ENCODE data around the gene CHRM2.

Gene CHRM2

GRCh38 chr7:137025469-137026175 lies 157.2 kb downstream of the CHRM2 start:
- no peak for DNase-seq (ENCODE audit: low read depth, low spot score)
- Histone ChIP-seq H3K36me3 (ENCODE audit: insufficient read depth, low read length) (no peaks in the 10 kb centered on the region), H3K4me3 (no peak overlapping the region), H3K9me3 (ENCODE audit: low read depth, low read length) (no peaks in the 10 kb centered on the region), H3K9ac (ENCODE audit: insufficient read length) (no peak overlapping the region), H3K27ac (no peak overlapping the region)
- no peak for TF ChIP-seq FOXP2 (optimal IDR thresholded peaks at IDR 0.05; ENCODE audit: control extremely low read depth, extremely low read length, insufficient read depth)
- no peak for TF ChIP-seq EZH2 (IDR thresholded peaks at IDR 0.05)
- TF ChIP-seq POLR2AphosphoS5 (IDR thresholded peaks at IDR 0.05; ENCODE audit: borderline replicate concordance, low read depth, low read length): no peak

- TF ChIP-seq FOXP2 (optimal IDR thresholded peaks at IDR 0.05; ENCODE audit: control extremely low read depth, extremely low read length, insufficient read depth) (no peak), EZH2 (IDR thresholded peaks at IDR 0.05) (no peak), POLR2AphosphoS5 (IDR thresholded peaks at IDR 0.05; ENCODE audit: borderline replicate concordance, low read depth, low read length) (no peak)
- no peak for DNase-seq (ENCODE audit: low read depth, low spot score)
- no peak overlapping the region for H3K9ac ChIP-seq (ENCODE audit: insufficient read length)
- no peaks in the 10 kb centered on the region for H3K9me3 ChIP-seq (ENCODE audit: low read depth, low read length)
- no peaks in the 10 kb centered on the region for H3K36me3 ChIP-seq (ENCODE audit: insufficient read depth, low read length)
- no peak overlapping the region for H3K27ac ChIP-seq
- no peak overlapping the region for H3K4me3 ChIP-seq
Measured at GRCh38 chr7:137026176-137026500, 157.7 kb downstream of the CHRM2 start.

- Histone ChIP-seq H3K4me3 (no peak overlapping the region), H3K27ac (no peak overlapping the region), H3K36me3 (ENCODE audit: insufficient read depth, low read length) (no peaks in the 10 kb centered on the region), H3K9ac (ENCODE audit: insufficient read length) (no peak overlapping the region), H3K9me3 (ENCODE audit: low read depth, low read length) (no peaks in the 10 kb centered on the region)
- no peak for DNase-seq (ENCODE audit: low read depth, low spot score)
- TF ChIP-seq EZH2 (IDR thresholded peaks at IDR 0.05) (no peak), FOXP2 (optimal IDR thresholded peaks at IDR 0.05; ENCODE audit: control extremely low read depth, extremely low read length, insufficient read depth) (no peak), POLR2AphosphoS5 (IDR thresholded peaks at IDR 0.05; ENCODE audit: borderline replicate concordance, low read depth, low read length) (no peak)
Measured at GRCh38 chr7:137032436-137032835, 164.0 kb downstream of the CHRM2 start.

- no peak for DNase-seq (ENCODE audit: low read depth, low spot score)
- no peak overlapping the region for H3K27ac ChIP-seq
- no peaks in the 10 kb centered on the region for H3K36me3 ChIP-seq (ENCODE audit: insufficient read depth, low read length)
- no peaks in the 10 kb centered on the region for H3K9me3 ChIP-seq (ENCODE audit: low read depth, low read length)
- no peak overlapping the region for H3K9ac ChIP-seq (ENCODE audit: insufficient read length)
- no peak for TF ChIP-seq EZH2 (IDR thresholded peaks at IDR 0.05)
- TF ChIP-seq POLR2AphosphoS5 (IDR thresholded peaks at IDR 0.05; ENCODE audit: borderline replicate concordance, low read depth, low read length): no peak
- no peak for TF ChIP-seq FOXP2 (optimal IDR thresholded peaks at IDR 0.05; ENCODE audit: control extremely low read depth, extremely low read length, insufficient read depth)
- no peak overlapping the region for H3K4me3 ChIP-seq
Measured at GRCh38 chr7:137036768-137037167, 168.3 kb downstream of the CHRM2 start.

- 0 out of 2 replicates have a peak overlapping the region, but pooled peaks have one; percentile 36 for H3K27ac ChIP-seq
- peak; percentile 69 for DNase-seq (ENCODE audit: low read depth, low spot score)
- TF ChIP-seq EZH2 (IDR thresholded peaks at IDR 0.05): no peak
- no peak for TF ChIP-seq POLR2AphosphoS5 (IDR thresholded peaks at IDR 0.05; ENCODE audit: borderline replicate concordance, low read depth, low read length)
- no peak for TF ChIP-seq FOXP2 (optimal IDR thresholded peaks at IDR 0.05; ENCODE audit: control extremely low read depth, extremely low read length, insufficient read depth)
- H3K9me3 ChIP-seq (ENCODE audit: low read depth, low read length): no peaks in the 10 kb centered on the region
- H3K36me3 ChIP-seq (ENCODE audit: insufficient read depth, low read length): no peaks in the 10 kb centered on the region
- peak overlapping the region; percentile 22; the same call in 1 of the 2 replicates for H3K4me3 ChIP-seq
- H3K9ac ChIP-seq (ENCODE audit: insufficient read length): no peak overlapping the region
Measured at GRCh38 chr7:137038706-137039105, 170.3 kb downstream of the CHRM2 start.

- Histone ChIP-seq H3K9me3 (ENCODE audit: low read depth, low read length) (no peaks in the 10 kb centered on the region), H3K9ac (ENCODE audit: insufficient read length) (no peak overlapping the region), H3K27ac (no peak overlapping the region), H3K36me3 (ENCODE audit: insufficient read depth, low read length) (no peaks in the 10 kb centered on the region), H3K4me3 (no peak overlapping the region)
- TF ChIP-seq POLR2AphosphoS5 (IDR thresholded peaks at IDR 0.05; ENCODE audit: borderline replicate concordance, low read depth, low read length) (no peak), EZH2 (IDR thresholded peaks at IDR 0.05) (no peak), FOXP2 (optimal IDR thresholded peaks at IDR 0.05; ENCODE audit: control extremely low read depth, extremely low read length, insufficient read depth) (no peak)
- no peak for DNase-seq (ENCODE audit: low read depth, low spot score)
Measured at GRCh38 chr7:137040745-137041144, 172.3 kb downstream of the CHRM2 start.

- Histone ChIP-seq H3K4me3 (no peak overlapping the region), H3K9me3 (ENCODE audit: low read depth, low read length) (no peaks in the 10 kb centered on the region), H3K9ac (ENCODE audit: insufficient read length) (no peak overlapping the region), H3K36me3 (ENCODE audit: insufficient read depth, low read length) (no peaks in the 10 kb centered on the region), H3K27ac (no peak overlapping the region)
- TF ChIP-seq POLR2AphosphoS5 (IDR thresholded peaks at IDR 0.05; ENCODE audit: borderline replicate concordance, low read depth, low read length) (no peak), EZH2 (IDR thresholded peaks at IDR 0.05) (no peak), FOXP2 (optimal IDR thresholded peaks at IDR 0.05; ENCODE audit: control extremely low read depth, extremely low read length, insufficient read depth) (no peak)
- no peak for DNase-seq (ENCODE audit: low read depth, low spot score)
Measured at GRCh38 chr7:137045573-137045972, 177.1 kb downstream of the CHRM2 start.

- Histone ChIP-seq H3K9me3 (ENCODE audit: low read depth, low read length) (no peaks in the 10 kb centered on the region), H3K27ac (no peak overlapping the region), H3K36me3 (ENCODE audit: insufficient read depth, low read length) (no peaks in the 10 kb centered on the region), H3K9ac (ENCODE audit: insufficient read length) (no peak overlapping the region), H3K4me3 (no peak overlapping the region)
- DNase-seq (ENCODE audit: low read depth, low spot score): no peak
- TF ChIP-seq FOXP2 (optimal IDR thresholded peaks at IDR 0.05; ENCODE audit: control extremely low read depth, extremely low read length, insufficient read depth) (no peak), EZH2 (IDR thresholded peaks at IDR 0.05) (no peak), POLR2AphosphoS5 (IDR thresholded peaks at IDR 0.05; ENCODE audit: borderline replicate concordance, low read depth, low read length) (no peak)
Measured at GRCh38 chr7:137069249-137069963, 201.0 kb downstream of the CHRM2 start.
